ENCODE measurements around the gene ATP5ME.
"Not testable (repeated sequence)": the region's sequence is repeated elsewhere in the genome, so short reads cannot be mapped to it uniquely, and the experiment has no call there.

Gene ATP5ME

GRCh38 chr4:657338-657833 lies 16.7 kb downstream of the ATP5ME start:
- DNase-seq = no peak

GRCh38 chr4:656436-657337 lies 17.4 kb downstream of the ATP5ME start:
- DNase-seq = no peak

GRCh38 chr4:655464-656151 lies 18.5 kb downstream of the ATP5ME start:
- DNase-seq = peak in 7 of 58 donors; percentile 32 to 68 (median 47)

GRCh38 chr4:654871-655463 lies 19.1 kb downstream of the ATP5ME start:
- DNase-seq = peak in 20 of 58 donors; percentile 28 to 73 (median 52)

GRCh38 chr4:654503-654845 lies 19.6 kb downstream of the ATP5ME start:
- DNase-seq = no peak

- DNase-seq = no peak
These were observed 20.1 kb downstream of the ATP5ME start for GRCh38 chr4:653831-654502.

GRCh38 chr4:653080-653821 lies 20.8 kb downstream of the ATP5ME start:
- peak in 13 of 58 donors; percentile 10 to 51 (median 37) for DNase-seq

GRCh38 chr4:651884-652642 lies 22.0 kb downstream of the ATP5ME start:
- DNase-seq = no peak

- DNase-seq = peak in 44 of 58 donors; percentile 26 to 90 (median 70)
These were observed 22.9 kb downstream of the ATP5ME start for GRCh38 chr4:650951-651883.

- DNase-seq = peak in 1 of 58 donors; percentile 55
These were observed 23.6 kb downstream of the ATP5ME start for GRCh38 chr4:650461-650860.

- no peak for DNase-seq
These were observed 24.2 kb downstream of the ATP5ME start for GRCh38 chr4:649751-650310.

GRCh38 chr4:649293-649625 lies 24.8 kb downstream of the ATP5ME start:
- DNase-seq = no peak

GRCh38 chr4:648579-649292 lies 25.3 kb downstream of the ATP5ME start:
- DNase-seq = no peak

GRCh38 chr4:647481-647880 lies 26.6 kb downstream of the ATP5ME start:
- DNase-seq = no peak

GRCh38 chr4:646460-646859 lies 27.6 kb downstream of the ATP5ME start:
- DNase-seq = peak in 7 of 58 donors; percentile 13 to 44 (median 24)

- not testable (repeated sequence) for DNase-seq
These were observed 31.7 kb downstream of the ATP5ME start for GRCh38 chr4:642366-642765.

- DNase-seq = peak in 3 of 58 donors; percentile 14 to 37 (median 25)
These were observed 36.4 kb downstream of the ATP5ME start for GRCh38 chr4:637536-638280.

Data from anterior cingulate cortex (tissue), 58 donors.